ENCODE measurements around the gene UBQLNL.

GRCh38 chr11:5564259-5565019 lies 47.9 kb upstream of the UBQLNL start:
- no peak for TF ChIP-seq CTCF (conservative IDR thresholded peaks at IDR 0.05; ENCODE audit: low read length)
- no peak for TF ChIP-seq EZH2phosphoT487 (IDR thresholded peaks at IDR 0.05; ENCODE audit: borderline replicate concordance)
